ENCODE measurements around the gene CKMT2. TPM values are rescaled to one million over a fixed set of nuclear protein-coding genes. Genes with fewer than 3 reads are reported as not detected.
"Not testable (repeated sequence)": the region's sequence is repeated elsewhere in the genome, so short reads cannot be mapped to it uniquely, and the experiment has no call there.

Gene CKMT2
- total and polyA plus RNA-seq, 2 donors (not counting 3 experiments of a cell fraction or from before 2014, with no cell fraction given): not detected

GRCh38 chr5:81292130-81292529, 59.0 kb downstream of the CKMT2 start:
- Histone ChIP-seq H3K9me3 (replicated peaks; ENCODE audit: control insufficient read depth, insufficient read depth, low read length) (no peaks in the 10 kb centered on the region), H3K4me3 (replicated peaks in 1 of 3; ENCODE audit: insufficient read depth in 1 of 3, low read depth in 1 of 3, low read length in 3 of 3) (no peak overlapping the region), H4K20me1 (replicated peaks; ENCODE audit: control insufficient read depth, extremely low read depth, insufficient read depth, low read length) (no peaks in the 10 kb centered on the region), H3K27ac (ENCODE audit: insufficient read depth, low read depth, low read length) (no peak overlapping the region), H3K4me2 (ENCODE audit: insufficient read depth, low read length) (no peak overlapping the region), H3K9ac (replicated peaks; ENCODE audit: extremely low read depth, insufficient read depth, low read length) (no peak overlapping the region), H2AFZ (ENCODE audit: low read depth, low read length) (no peak overlapping the region), H3K9me1 (replicated peaks; ENCODE audit: control insufficient read depth, extremely low read depth, insufficient read depth, low read length) (no peaks in the 10 kb centered on the region), H3K79me2 (ENCODE audit: control insufficient read depth, insufficient read depth, low read length) (peaks cover 12% of the 10 kb centered on the region), H3K4me1 (ENCODE audit: control insufficient read depth, extremely low read depth, insufficient read depth, low read length) (no peaks in the 10 kb centered on the region), H3K36me3 (ENCODE audit: control insufficient read depth in 2 of 2, extremely low read depth in 1 of 2, insufficient read depth in 2 of 2, low read length in 2 of 2) (no peaks in the 10 kb centered on the region), H3K27me3 (ENCODE audit: control insufficient read depth in 2 of 2, insufficient read depth in 2 of 2, low read length in 2 of 2) (no peaks in the 10 kb centered on the region)
- no peak for DNase-seq (ENCODE audit: low read depth, low spot score)
- ChIA-PET POLR2A (no interaction called here), CTCF (no interaction called here)
- dilution Hi-C loops (cut with MboI; ENCODE audit: extremely low pct_ligation_motif_present, low sequenced_read_pairs) (no loop called here), intact Hi-C loops (cut with micrococcal nuclease) (no loop called here)
- no TSS peak for BruUV-seq (replicated peaks)
- FAIRE-seq: no peak
- TF ChIP-seq, protein P1, sequence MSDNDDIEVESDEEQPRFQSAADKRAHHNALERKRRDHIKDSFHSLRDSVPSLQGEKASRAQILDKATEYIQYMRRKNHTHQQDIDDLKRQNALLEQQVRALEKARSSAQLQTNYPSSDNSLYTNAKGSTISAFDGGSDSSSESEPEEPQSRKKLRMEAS (IDR thresholded peaks at IDR 0.05; ENCODE audit: insufficient read depth, insufficient read length): no peak
- TF ChIP-seq MYC (IDR thresholded peaks at IDR 0.05; ENCODE audit: low read depth, low read length) (no peak), FOS (IDR thresholded peaks at IDR 0.05; ENCODE audit: borderline replicate concordance, insufficient read depth, low read length) (no peak), JUN (IDR thresholded peaks at IDR 0.05; ENCODE audit: borderline replicate concordance, insufficient read depth, insufficient read length, low read depth) (no peak), POLR2AphosphoS5 (IDR thresholded peaks at IDR 0.05; ENCODE audit: insufficient read depth, low read depth, low read length) (no peak), EZH2 (IDR thresholded peaks at IDR 0.05; ENCODE audit: borderline replicate concordance, low read depth, low read length, severe bottlenecking) (no peak), GATA2 (IDR thresholded peaks at IDR 0.05; ENCODE audit: insufficient read depth, insufficient read length, low read depth, low read length) (no peak), POLR2A (IDR thresholded peaks at IDR 0.05; ENCODE audit: low read depth, low read length) (no peak)
- TF ChIP-seq, protein P2, sequence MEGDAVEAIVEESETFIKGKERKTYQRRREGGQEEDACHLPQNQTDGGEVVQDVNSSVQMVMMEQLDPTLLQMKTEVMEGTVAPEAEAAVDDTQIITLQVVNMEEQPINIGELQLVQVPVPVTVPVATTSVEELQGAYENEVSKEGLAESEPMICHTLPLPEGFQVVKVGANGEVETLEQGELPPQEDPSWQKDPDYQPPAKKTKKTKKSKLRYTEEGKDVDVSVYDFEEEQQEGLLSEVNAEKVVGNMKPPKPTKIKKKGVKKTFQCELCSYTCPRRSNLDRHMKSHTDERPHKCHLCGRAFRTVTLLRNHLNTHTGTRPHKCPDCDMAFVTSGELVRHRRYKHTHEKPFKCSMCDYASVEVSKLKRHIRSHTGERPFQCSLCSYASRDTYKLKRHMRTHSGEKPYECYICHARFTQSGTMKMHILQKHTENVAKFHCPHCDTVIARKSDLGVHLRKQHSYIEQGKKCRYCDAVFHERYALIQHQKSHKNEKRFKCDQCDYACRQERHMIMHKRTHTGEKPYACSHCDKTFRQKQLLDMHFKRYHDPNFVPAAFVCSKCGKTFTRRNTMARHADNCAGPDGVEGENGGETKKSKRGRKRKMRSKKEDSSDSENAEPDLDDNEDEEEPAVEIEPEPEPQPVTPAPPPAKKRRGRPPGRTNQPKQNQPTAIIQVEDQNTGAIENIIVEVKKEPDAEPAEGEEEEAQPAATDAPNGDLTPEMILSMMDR (IDR thresholded peaks at IDR 0.05; ENCODE audit: extremely low read depth in 1 of 2, insufficient read depth in 1 of 2, low read depth in 1 of 2, low read length in 2 of 2): no peak

DNA sequence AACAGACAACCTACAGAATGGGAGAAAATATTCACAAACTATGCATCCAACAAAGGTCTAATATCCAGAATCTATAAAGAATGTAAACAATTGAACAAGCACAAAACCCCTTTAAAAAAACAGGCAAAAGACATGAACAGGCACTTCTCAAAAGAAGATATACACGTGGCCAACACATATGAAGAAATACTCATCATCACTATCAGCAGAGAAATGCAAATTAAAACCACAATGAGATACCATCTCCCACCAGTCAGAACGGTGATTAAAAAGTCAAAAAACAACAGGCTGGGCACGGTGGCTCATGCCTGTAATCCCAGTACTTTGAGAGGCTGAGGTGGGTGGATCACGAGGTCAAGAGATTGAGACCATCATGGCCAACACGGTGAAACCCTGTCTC, 60.9 kb downstream of the CKMT2 start:
- H3K4me1 ChIP-seq (ENCODE audit: control insufficient read depth, extremely low read depth, insufficient read depth, low read length); H3K9me1 ChIP-seq (replicated peaks; ENCODE audit: control insufficient read depth, extremely low read depth, insufficient read depth, low read length); POLR2A ChIA-PET; H3K4me2 ChIP-seq (ENCODE audit: insufficient read depth, low read length); H3K9ac ChIP-seq (replicated peaks; ENCODE audit: extremely low read depth, insufficient read depth, low read length); H3K9me3 ChIP-seq (replicated peaks; ENCODE audit: control insufficient read depth, insufficient read depth, low read length); H3K27ac ChIP-seq (ENCODE audit: insufficient read depth, low read depth, low read length); H3K4me3 ChIP-seq (replicated peaks in 1 of 3; ENCODE audit: insufficient read depth in 1 of 3, low read depth in 1 of 3, low read length in 3 of 3); FAIRE-seq; dilution Hi-C loops (cut with MboI; ENCODE audit: extremely low pct_ligation_motif_present, low sequenced_read_pairs); intact Hi-C loops (cut with micrococcal nuclease); H2AFZ ChIP-seq (ENCODE audit: low read depth, low read length); CTCF ChIA-PET; BruUV-seq (replicated peaks); DNase-seq (ENCODE audit: low read depth, low spot score); H3K27me3 ChIP-seq (ENCODE audit: control insufficient read depth in 2 of 2, insufficient read depth in 2 of 2, low read length in 2 of 2); H4K20me1 ChIP-seq (replicated peaks; ENCODE audit: control insufficient read depth, extremely low read depth, insufficient read depth, low read length); H3K36me3 ChIP-seq (ENCODE audit: control insufficient read depth in 2 of 2, extremely low read depth in 1 of 2, insufficient read depth in 2 of 2, low read length in 2 of 2): not testable (repeated sequence)
- H3K79me2 ChIP-seq (ENCODE audit: control insufficient read depth, insufficient read depth, low read length): peaks cover 12% of the 10 kb centered on the region
